Rectal smooth muscle tissue (tissue), 1 donor: ENCODE data around the gene HPD.

Source experiments
- H3K27ac ChIP-seq: one replicate; pipeline ENCODE4 v1.7.0; 2013; ENCODE audit warnings: low read depth, low read length, inconsistent platforms
- H3K27me3 ChIP-seq: one replicate; pipeline ENCODE4 v1.7.0; 2013; ENCODE audit warnings: low read length; ENCODE audit not compliant: control insufficient read depth, insufficient read depth
- H3K36me3 ChIP-seq: one replicate; pipeline ENCODE4 v1.7.0; 2013; ENCODE audit warnings: low read length; ENCODE audit not compliant: control insufficient read depth, insufficient read depth
- H3K4me1 ChIP-seq: one replicate; pipeline ENCODE4 v1.7.0; 2013; ENCODE audit warnings: low read length; ENCODE audit not compliant: control insufficient read depth, insufficient read depth
- H3K4me3 ChIP-seq: one replicate; pipeline ENCODE4 v1.7.0; 2013; ENCODE audit warnings: low read length
- H3K9ac ChIP-seq: one replicate; pipeline ENCODE4 v1.7.0; 2013; ENCODE audit warnings: low read length

Gene HPD

GRCh38 chr12:121831571-121832245 is 27.0 kb downstream of the HPD start:
- Histone ChIP-seq H3K27me3 (no peaks in the 10 kb centered on the region), H3K9ac (no peak overlapping the region), H3K4me1 (no peaks in the 10 kb centered on the region), H3K36me3 (peaks cover 32% of the 10 kb centered on the region), H3K27ac (no peak overlapping the region), H3K4me3 (no peak overlapping the region)

- Histone ChIP-seq H3K4me3 (no peak overlapping the region), H3K27ac (no peak overlapping the region), H3K9ac (no peak overlapping the region), H3K4me1 (no peaks in the 10 kb centered on the region), H3K36me3 (peaks cover 36% of the 10 kb centered on the region), H3K27me3 (no peaks in the 10 kb centered on the region)
Observed at GRCh38 chr12:121830588-121831265, 27.9 kb downstream of the HPD start.

GRCh38 chr12:121830134-121830533 is 28.5 kb downstream of the HPD start:
- Histone ChIP-seq H3K27me3 (no peaks in the 10 kb centered on the region), H3K27ac (no peak overlapping the region), H3K36me3 (peaks cover 36% of the 10 kb centered on the region), H3K9ac (no peak overlapping the region), H3K4me3 (no peak overlapping the region), H3K4me1 (no peaks in the 10 kb centered on the region)

GRCh38 chr12:121829250-121829918 is 29.3 kb downstream of the HPD start:
- no peaks in the 10 kb centered on the region for H3K4me1 ChIP-seq
- H3K9ac ChIP-seq, result no peak overlapping the region
- no peak overlapping the region for H3K27ac ChIP-seq
- no peak overlapping the region for H3K4me3 ChIP-seq
- no peaks in the 10 kb centered on the region for H3K27me3 ChIP-seq
- peaks cover 36% of the 10 kb centered on the region for H3K36me3 ChIP-seq

- Histone ChIP-seq H3K27me3 (no peaks in the 10 kb centered on the region), H3K4me1 (no peaks in the 10 kb centered on the region), H3K36me3 (peaks cover 36% of the 10 kb centered on the region), H3K27ac (no peak overlapping the region), H3K9ac (no peak overlapping the region), H3K4me3 (no peak overlapping the region)
Observed at GRCh38 chr12:121828826-121829225, 29.8 kb downstream of the HPD start.

- Histone ChIP-seq H3K27me3 (no peaks in the 10 kb centered on the region), H3K9ac (no peak overlapping the region), H3K36me3 (peaks cover 40% of the 10 kb centered on the region), H3K4me1 (no peaks in the 10 kb centered on the region), H3K27ac (no peak overlapping the region), H3K4me3 (no peak overlapping the region)
Observed at GRCh38 chr12:121828306-121828705, 30.4 kb downstream of the HPD start.

GRCh38 chr12:121827351-121828099 is 31.1 kb downstream of the HPD start:
- no peak overlapping the region for H3K4me3 ChIP-seq
- H3K27ac ChIP-seq, result no peak overlapping the region
- no peak overlapping the region for H3K9ac ChIP-seq
- H3K36me3 ChIP-seq, result peaks cover 40% of the 10 kb centered on the region
- H3K27me3 ChIP-seq, result no peaks in the 10 kb centered on the region
- no peaks in the 10 kb centered on the region for H3K4me1 ChIP-seq

- Histone ChIP-seq H3K9ac (no peak overlapping the region), H3K4me3 (no peak overlapping the region), H3K27me3 (no peaks in the 10 kb centered on the region), H3K27ac (no peak overlapping the region), H3K36me3 (peaks cover 37% of the 10 kb centered on the region), H3K4me1 (no peaks in the 10 kb centered on the region)
Observed at GRCh38 chr12:121826318-121827150, 32.1 kb downstream of the HPD start.

GRCh38 chr12:121825041-121825523 is 33.6 kb downstream of the HPD start:
- H3K9ac ChIP-seq, result no peak overlapping the region
- H3K27ac ChIP-seq, result no peak overlapping the region
- peaks cover 44% of the 10 kb centered on the region for H3K36me3 ChIP-seq

GRCh38 chr12:121823727-121824115 is 34.9 kb downstream of the HPD start:
- Histone ChIP-seq H3K4me1 (no peaks in the 10 kb centered on the region), H3K9ac (no peak overlapping the region), H3K36me3 (peaks cover 43% of the 10 kb centered on the region), H3K27me3 (no peaks in the 10 kb centered on the region), H3K4me3 (no peak overlapping the region), H3K27ac (no peak overlapping the region)

More at GRCh38 chr12:121825041-121825523, 33.6 kb downstream of the HPD start:
- no peaks in the 10 kb centered on the region for H3K4me1 ChIP-seq
- no peaks in the 10 kb centered on the region for H3K27me3 ChIP-seq
- no peak overlapping the region for H3K4me3 ChIP-seq

GRCh38 chr12:121823101-121823726 is 35.4 kb downstream of the HPD start:
- peaks cover 38% of the 10 kb centered on the region for H3K36me3 ChIP-seq
- no peak overlapping the region for H3K9ac ChIP-seq
- no peaks in the 10 kb centered on the region for H3K27me3 ChIP-seq
- no peak overlapping the region for H3K4me3 ChIP-seq
- H3K4me1 ChIP-seq, result no peaks in the 10 kb centered on the region
- H3K27ac ChIP-seq, result no peak overlapping the region
